Mucosa of descending colon (tissue), 3 donors: ENCODE data around the gene RAB44. TPM values are rescaled to one million over a fixed set of nuclear protein-coding genes. Genes with fewer than 3 reads are reported as not detected.
A peak's percentile ranks its signal among the peaks of the same experiment; 100 is the strongest.

ENCODE experiments used
- ATAC-seq: fragments of 200-7000 bp; cut with Tn5 transposase; one replicate; pipeline ENCODE4 v1.9.1; 2020; ENCODE audit warnings: mild to moderate bottlenecking, moderate library complexity
- DNase-seq, 3 donors: peaks; one replicate each; pipeline ENCODE4 v3.0.0-alpha.2; 2020
- H3K36me3 ChIP-seq: fragments of 200-600 bp; one replicate; pipeline ENCODE4 v1.8.0; 2021; ENCODE audit warnings: low read depth, mild to moderate bottlenecking
- H3K4me1 ChIP-seq: fragments of 200-600 bp; one replicate; pipeline ENCODE4 v1.8.0; 2021; ENCODE audit warnings: low read depth, mild to moderate bottlenecking
- H3K4me3 ChIP-seq: fragments of 200-600 bp; one replicate; pipeline ENCODE4 v1.8.0; 2021; ENCODE audit warnings: mild to moderate bottlenecking
- H3K9me3 ChIP-seq: fragments of 200-600 bp; one replicate; pipeline ENCODE4 v1.8.0; 2021; ENCODE audit warnings: mild to moderate bottlenecking
- intact Hi-C, 2 donors: fragments of 100-400 bp; cut with DNase I in 1 of 2; cut with micrococcal nuclease in 1 of 2; formaldehyde crosslinking; loops; one replicate each; pipeline versions ENCODE4 v1.11.0 to v1.11.1; 2022; cut with DNase I, micrococcal nuclease
- total RNA-seq, 3 donors: library from RNA; stranded (reverse); fragmentation: NEBNext Ultra II Directional in 2 of 3; extraction: Animal tissue kit (Norgen Biotek cat#: 25700) in 2 of 3; gene quantifications; one replicate each; pipeline versions ENCODE4 v1.2.1 to v1.2.4, GENCODE V29; 2021 to 2023
- TF ChIP-seq, protein P1 (sequence below): fragments of 200-600 bp; IDR thresholded peaks from one replicate; pipeline ENCODE4 v1.8.0; 2022; ENCODE audit warnings: antibody characterized with exemption, mild to moderate bottlenecking
- donor health status: DM: no; HTN: no; CAD: no; lungs with moderate emphysema.
- donor health status: DM: no; HTN: no; CAD: no.
- donor health status: DM: no; HTN: yes; CAD: no.

The RAB44 gene
- total RNA-seq, 3 donors from 2014 or later = 0.32 to 0.53 (median 0.32) TPM

DNA sequence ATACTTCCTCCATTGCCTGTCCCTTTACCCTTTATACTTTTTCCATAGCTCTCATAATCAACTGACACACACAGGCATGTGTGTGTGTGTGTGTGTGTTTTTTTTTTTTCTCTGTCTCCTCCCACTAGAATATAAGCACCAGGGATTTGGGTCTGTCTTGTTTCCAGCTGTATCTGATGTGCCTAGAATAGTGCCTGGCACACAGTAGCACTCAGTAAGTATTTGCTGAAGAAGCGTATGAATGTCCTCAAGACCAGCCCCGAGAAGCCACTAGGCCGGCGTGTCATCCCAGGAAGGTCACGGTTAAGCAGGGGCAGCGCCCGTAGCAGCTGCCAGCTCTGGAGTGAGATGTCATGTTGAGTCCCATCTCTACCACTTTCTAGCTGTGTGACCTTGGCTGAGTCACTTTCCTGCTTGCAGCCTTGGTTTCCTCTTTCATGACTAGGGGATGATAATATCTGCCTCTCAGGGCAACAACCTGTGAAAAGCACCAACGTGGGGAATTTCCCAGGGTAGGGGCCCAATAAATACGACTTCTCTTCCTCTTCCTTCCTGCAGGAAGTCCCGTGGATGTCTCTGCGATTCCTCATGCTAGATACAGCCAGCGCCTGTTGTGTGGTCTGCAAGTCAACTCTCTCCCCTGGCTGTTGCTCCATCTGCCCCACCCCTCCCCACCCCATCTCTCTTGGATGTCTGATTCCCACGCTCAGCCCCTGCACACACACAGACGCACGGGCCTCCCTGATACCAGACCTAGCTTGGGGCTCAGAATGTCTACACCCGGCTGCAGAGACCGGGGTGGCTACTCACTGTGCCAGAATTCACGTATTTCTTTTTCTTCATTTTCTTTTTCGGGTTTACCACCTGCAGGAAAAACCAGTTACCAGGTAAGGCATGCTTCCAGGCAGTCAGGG is 58.1 kb downstream of the RAB44 start:
- intact Hi-C loops = loop anchor here in 1 of 2 donors (5.0 kb wide), 1 partner anchor 138 kb away; no protein-coding TSS in a partner anchor
- peak in 1 of 3 donors; percentile 50 for DNase-seq

DNA sequence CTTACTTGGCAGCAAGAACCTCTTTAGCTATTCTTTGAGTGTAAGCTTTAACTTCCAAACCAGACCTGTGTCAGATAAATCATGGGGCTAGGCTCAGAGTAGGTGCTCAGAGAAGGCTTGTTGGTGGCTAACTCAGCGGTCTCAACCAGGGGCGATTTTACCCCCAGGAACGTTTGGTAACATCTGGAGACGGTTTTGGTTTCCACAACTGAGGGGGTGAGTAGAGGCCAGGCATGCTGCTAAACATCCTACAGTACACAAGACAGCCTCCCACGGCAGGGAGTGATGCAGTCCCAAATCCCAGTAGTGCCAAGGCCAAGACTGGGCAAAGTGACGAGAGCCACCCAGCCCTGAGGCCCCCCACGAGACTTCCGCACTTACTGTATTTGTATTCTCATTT is 59.2 kb downstream of the RAB44 start:
- intact Hi-C loops = loop anchor here in 1 of 2 donors (5.0 kb wide), 1 partner anchor 139 kb away; no protein-coding TSS in a partner anchor
- DNase-seq (no peak), ATAC-seq (no peak)
- Histone ChIP-seq H3K36me3 (no peaks in the 10 kb centered on the region), H3K4me1 (peaks cover 46% of the 10 kb centered on the region), H3K9me3 (no peaks in the 10 kb centered on the region), H3K4me3 (no peak overlapping the region)
- TF ChIP-seq, protein P1, sequence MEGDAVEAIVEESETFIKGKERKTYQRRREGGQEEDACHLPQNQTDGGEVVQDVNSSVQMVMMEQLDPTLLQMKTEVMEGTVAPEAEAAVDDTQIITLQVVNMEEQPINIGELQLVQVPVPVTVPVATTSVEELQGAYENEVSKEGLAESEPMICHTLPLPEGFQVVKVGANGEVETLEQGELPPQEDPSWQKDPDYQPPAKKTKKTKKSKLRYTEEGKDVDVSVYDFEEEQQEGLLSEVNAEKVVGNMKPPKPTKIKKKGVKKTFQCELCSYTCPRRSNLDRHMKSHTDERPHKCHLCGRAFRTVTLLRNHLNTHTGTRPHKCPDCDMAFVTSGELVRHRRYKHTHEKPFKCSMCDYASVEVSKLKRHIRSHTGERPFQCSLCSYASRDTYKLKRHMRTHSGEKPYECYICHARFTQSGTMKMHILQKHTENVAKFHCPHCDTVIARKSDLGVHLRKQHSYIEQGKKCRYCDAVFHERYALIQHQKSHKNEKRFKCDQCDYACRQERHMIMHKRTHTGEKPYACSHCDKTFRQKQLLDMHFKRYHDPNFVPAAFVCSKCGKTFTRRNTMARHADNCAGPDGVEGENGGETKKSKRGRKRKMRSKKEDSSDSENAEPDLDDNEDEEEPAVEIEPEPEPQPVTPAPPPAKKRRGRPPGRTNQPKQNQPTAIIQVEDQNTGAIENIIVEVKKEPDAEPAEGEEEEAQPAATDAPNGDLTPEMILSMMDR = no peak

More for the DNA sequence above, 58.1 kb downstream of the RAB44 start:
- Histone ChIP-seq H3K4me1 (peaks cover 54% of the 10 kb centered on the region), H3K9me3 (no peaks in the 10 kb centered on the region), H3K4me3 (no peak overlapping the region), H3K36me3 (no peaks in the 10 kb centered on the region)
- TF ChIP-seq, protein P1 = no peak
- peak; percentile 37 for ATAC-seq

DNA sequence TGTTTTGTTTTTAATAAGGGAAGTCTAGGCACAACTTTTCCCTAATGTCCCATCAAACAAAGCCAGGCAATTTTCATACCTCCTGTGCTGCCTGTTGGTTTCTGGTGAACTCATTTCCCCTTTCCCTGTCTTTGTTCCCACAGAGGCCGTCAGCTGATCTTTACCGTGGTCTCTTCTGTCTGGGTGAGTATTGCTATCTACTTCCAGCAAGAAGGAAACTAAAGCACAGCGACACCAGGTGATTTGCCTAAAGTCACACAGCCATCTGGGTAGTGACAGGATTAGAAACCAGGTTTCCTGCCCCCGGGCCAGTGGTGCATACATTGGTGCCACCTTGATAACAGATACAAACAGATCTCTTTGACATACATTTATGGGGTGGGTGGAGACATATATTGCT is 59.6 kb downstream of the RAB44 start:
- Histone ChIP-seq H3K4me3 (no peak overlapping the region), H3K36me3 (no peaks in the 10 kb centered on the region), H3K4me1 (peaks cover 42% of the 10 kb centered on the region), H3K9me3 (no peaks in the 10 kb centered on the region)
- DNase-seq (peak in 1 of 3 donors; percentile 60), ATAC-seq (peak; percentile 12)
- TF ChIP-seq, protein P1 = no peak
- intact Hi-C loops = loop anchor here in 1 of 2 donors (5.0 kb wide), 1 partner anchor 140 kb away; no protein-coding TSS in a partner anchor

DNA sequence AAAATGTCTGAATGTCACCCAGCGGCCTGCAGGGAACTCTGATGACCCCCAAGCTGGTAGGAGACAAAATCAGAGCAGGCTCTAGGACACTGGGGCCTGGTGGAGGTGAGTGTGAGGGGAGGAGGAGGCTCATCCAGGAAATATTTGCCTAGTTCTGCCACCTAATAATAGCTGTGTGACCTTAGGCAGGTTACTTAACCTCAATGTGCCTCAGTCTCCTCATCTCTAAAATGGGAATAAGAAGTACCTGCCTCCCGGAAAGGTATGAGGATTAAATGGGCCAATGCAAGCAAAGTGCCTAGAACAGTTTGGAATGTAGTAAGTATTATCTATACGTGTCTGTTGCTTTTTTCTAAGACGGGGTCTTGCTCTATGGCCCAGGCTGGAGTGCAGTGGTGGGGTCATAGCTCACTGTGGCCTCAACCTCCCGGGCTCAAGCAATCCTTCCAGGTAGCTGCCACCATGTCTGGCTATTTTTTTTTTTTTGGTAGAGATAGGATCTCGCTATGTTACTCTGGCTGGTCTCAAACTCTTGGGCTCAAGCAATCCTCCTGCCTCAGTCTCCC is 60.4 kb downstream of the RAB44 start:
- intact Hi-C loops = loop anchor here in 1 of 2 donors (5.0 kb wide), 1 partner anchor 141 kb away; no protein-coding TSS in a partner anchor
- Histone ChIP-seq H3K4me3 (no peak overlapping the region), H3K4me1 (peaks cover 34% of the 10 kb centered on the region), H3K36me3 (no peaks in the 10 kb centered on the region), H3K9me3 (no peaks in the 10 kb centered on the region)
- TF ChIP-seq, protein P1 = no peak
- DNase-seq (no peak), ATAC-seq (no peak)

DNA sequence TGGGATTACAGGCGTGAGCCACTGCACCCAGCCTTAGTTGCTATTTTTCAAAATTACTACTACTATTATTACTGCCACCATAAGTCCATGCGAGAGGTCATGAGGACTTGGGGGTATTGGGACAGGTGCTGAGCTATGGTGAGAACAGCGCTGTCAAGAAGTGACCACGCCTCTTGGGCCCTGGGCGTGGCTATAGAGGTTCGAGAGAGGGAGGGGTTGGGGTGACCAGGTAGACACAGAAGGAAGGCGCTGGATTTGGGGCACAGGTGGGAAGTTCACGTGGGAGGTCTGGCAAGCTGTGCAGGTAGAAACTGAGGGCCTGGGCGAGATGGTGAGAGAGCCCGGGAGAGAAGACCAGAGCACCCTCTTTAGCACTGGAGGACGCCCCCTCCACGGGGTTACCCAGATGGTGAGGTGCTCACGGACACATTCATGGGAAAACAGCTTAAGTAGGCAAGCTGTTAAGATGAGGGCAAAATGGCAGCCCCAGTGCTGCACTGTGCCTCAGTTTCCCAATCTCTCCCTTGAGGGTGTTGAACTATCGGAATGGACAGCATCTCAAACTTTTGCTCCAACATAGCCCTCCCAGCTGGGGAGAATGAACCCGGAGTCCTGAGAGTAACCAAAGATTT is 61.0 kb downstream of the RAB44 start:
- TF ChIP-seq, protein P1 = no peak
- intact Hi-C loops = loop anchor here in 1 of 2 donors (5.0 kb wide), 1 partner anchor 141 kb away; no protein-coding TSS in a partner anchor
- ATAC-seq (peak; percentile 40), DNase-seq (peak; percentile 79 to 82 (median 81))
- Histone ChIP-seq H3K36me3 (no peaks in the 10 kb centered on the region), H3K4me3 (no peak overlapping the region), H3K4me1 (peaks cover 28% of the 10 kb centered on the region), H3K9me3 (no peaks in the 10 kb centered on the region)
